HG03066 (cell line): ENCODE measurements around the gene LHPP.
A peak's percentile ranks its signal among the peaks of the same experiment; 100 is the strongest.

Source experiments
- ATAC-seq: cut with Tn5 transposase; IDR thresholded peaks from one replicate; pipeline ENCODE4 v1.9.1; 2021; ENCODE audit warnings: low read depth; ENCODE audit not compliant: unreplicated experiment

Gene LHPP

DNA sequence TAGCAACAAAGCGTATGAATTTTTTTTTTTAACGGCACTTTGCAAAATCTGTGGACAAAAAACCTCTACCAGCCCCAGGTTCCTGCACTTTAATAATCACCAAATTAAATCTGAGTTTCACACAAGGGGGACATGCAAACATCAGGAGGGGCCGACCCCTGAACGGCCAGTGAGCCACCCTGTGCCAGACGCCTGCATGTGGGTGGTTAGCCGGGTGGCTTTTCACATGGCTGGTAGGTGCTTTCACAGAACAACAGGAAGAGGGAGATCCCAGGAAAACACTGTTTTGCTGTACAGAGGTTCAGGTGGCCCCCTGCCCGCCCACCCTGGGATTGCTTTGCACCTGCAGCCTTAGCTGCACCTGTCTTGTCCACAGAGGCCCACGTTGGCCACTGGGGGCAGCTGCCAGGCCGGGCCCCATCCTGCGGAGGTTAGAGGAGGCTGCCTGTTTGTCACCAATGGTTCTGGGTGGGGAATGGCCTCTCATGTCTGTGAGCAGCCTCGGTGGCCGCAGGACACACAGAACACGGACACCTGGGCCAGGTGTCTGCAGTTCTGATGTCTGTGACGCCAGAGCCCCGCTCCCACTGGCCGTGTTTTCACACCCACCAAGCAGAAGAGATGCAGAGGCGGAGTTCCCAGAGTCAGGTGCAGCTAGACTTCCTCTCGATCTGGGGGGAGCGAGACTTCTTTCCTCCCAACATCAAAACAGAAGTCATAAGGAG is 174.8 kb downstream of the LHPP start:
- ATAC-seq: no peak

DNA sequence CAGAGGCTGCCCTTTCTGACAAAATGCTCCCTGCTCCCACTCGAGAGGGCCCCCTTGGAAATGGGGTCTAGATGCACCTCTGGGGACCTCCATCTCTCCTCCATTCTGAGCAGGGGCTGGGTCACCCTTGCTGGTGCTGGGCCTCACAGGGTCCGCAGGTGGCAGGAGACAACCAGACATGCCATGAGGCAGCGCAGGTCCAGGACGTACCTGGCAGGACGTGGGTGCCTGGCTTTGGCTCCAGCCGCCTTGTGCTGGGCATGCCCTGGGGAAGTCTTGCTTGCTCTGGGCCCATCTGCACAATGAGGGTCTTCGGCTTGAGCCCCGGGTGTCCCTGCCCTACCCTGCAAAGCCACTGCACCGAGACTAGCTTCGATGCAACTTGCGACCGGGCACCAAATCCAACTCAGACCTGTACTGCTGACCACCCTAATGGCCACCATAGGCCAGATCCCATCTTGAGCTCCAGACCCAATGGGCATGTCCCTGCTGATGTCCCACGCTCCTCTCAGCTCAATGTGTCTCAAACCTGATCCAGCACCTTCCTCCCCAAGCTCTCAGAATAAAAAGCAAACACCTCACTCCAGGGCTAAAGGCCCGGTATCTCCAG is 175.6 kb downstream of the LHPP start:
- ATAC-seq: no peak

DNA sequence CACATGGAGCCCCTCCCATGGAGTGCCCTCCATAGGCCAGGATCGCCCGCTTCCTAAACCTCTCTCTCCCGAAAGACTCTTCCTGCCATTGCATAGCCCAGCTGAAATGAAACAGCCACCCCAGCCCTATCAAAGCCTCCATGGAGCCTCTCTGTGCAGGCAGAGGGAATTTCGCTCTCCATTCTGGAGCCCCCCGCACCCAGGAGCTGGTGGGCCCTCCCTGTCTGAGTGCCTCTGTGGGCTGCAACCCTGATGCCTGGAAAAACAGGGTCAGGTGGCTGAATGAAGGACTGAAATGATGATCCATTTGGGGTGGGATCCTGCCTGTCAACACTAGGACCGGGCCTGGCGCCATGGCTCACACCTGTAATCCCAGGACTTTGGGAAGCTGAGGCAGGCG is 176.1 kb downstream of the LHPP start:
- ATAC-seq: no peak

DNA sequence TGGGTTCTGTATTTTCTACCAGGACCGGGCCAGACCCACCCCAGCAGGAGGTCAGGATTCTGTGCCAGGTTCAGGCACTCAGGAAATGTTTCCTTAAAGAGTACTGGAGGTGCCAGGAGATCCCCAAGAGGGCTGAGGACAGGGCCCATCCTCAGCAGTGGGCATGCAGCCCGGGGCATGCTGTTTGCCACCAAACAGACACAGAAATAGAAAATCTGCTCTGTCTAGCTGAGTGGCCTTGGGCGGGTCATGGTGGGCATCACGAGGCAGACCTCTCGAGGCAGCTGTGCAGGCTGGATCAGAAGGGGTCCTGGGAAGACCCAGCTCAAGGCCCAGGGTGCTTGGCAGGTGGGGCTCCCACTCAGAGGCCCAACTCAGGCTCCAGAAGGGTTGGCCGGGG is 177.6 kb downstream of the LHPP start:
- ATAC-seq: no peak

DNA sequence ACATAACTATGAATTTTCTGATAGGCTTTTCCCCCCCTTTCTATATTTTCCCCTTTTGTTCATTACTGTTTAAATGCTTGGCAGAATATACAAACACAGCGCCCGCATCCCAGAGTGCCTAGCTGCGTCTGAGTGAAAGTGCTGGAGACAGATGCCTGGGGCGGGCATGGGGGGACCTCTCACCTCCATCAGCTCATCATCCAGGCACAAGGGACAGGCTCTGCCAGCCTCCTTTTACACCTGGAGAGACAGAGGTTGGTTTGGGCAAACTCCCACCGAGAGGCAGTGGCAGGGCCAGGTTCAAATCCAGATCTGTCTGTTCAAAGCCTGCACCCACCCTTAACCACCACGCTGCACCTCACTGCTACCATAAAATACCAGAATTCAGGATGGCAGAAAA is 178.0 kb downstream of the LHPP start:
- no peak for ATAC-seq

DNA sequence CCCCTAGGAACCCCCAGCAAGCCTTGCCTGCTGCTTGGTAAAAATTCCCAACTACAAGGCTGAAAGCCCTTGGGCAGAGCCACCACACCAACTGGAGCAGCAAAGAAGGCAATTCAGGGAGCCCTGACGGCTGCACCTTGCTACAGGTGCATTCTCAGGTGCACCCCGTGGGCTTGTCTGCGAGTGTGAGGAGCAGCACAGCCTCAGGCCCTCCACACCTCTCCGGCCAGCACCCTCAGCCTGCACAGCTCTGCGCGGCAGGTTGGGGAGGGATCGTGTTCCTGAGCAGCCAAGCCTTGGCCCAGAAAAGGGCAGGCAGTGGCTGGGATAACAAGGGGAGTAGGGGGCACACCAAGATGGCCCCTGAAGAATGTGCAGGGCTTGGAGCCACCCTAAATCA is 178.4 kb downstream of the LHPP start:
- ATAC-seq: no peak

DNA sequence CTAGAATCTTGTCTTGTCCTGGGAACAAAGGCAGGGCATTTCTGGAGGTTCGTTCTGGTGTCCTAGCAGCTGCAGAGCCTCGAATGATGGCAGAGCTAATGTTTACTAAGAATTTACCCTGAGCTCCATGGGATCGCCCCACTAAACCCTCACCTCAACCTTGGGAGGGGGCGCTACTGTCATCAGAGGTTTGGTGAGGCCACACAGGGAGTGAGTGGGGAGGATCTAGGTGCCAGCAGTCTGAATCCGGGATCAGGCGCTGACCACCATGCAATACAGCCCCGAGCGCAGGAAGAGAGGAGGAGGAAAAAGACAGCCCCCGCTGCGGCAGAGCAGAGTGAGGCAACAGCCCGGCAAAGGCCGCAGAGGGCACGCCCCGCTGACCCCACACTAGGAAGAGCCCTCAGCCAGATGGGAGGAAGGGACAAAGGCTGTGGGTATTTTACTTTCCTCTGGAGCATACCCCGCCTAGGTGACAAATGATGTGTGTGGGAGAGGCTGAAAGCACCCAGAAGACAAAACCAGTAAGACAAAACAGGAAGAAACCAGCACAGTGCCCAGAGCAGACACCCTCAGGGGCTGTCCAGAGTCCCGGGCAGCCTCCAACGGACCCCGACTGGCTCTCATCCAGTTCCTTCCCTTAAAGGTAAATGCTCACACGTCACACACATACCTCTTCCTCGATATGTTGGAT is 179.1 kb downstream of the LHPP start:
- peak; percentile 54 for ATAC-seq

DNA sequence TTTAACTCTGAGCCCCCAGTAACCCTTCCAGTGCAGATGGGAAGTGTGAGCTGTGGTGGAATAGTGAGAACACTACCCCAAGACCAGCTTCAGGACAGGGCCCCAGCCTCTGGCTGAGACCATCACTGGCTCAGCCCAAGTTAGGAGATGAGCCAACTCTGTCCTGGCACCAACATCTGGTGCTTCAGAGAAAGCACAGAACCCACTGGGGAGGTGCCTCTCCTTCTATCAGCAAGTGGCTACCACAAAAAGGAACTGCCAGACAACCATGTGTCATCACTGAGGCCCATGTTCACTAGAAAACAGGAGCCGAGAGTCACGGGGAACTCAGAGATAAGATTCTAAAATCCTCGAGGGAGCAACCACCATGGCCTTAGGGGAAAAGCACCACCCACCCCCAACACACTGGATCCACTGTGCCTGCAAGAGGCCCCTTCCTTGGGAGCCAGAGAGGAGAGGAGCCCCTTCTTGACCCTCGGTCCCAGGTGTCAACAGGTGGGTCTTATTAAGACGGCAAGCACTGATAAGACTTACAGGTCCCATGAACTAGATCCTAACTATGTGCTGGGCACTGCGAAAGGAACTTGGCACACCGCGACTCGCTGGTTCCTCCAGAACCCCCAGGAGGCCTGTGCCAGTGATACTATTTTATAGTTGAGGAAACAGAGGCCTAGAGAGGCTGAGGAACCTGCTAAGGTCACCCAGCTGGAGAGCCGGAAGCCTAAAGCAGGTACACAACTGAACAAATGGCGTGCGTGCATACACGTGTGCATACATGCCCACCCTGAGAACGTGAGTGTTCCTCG is 179.9 kb downstream of the LHPP start:
- peak; percentile 46 for ATAC-seq

DNA sequence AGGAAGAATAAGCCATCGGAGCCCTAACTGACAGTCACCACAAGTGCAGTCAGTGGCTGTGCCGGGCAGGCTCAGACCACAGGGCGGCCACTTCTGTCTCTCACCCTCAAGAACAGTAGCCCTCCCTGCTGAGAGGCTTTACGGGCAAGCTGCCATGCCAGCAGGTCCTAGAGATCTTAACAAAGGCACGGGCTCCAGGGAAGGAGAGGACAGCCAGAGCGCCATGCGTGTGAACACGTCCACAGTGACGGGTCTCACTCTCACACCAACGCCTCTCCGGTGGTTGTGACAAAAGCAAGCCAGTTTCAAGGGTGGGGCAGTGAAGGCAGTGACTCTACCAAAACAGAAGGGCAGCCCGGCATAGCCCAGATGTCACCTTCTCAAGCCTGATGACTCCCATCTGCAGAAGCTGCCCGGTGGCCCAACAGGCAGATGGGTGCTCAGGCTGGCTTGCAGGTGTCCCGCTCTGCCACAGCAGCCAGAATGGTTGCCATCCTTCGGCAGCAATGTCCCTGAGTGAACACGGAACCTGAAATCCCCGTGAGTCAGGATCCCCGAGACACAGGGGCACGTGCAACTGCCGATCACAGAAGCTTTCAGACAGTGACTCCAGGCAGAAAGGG is 180.6 kb downstream of the LHPP start:
- ATAC-seq: no peak

DNA sequence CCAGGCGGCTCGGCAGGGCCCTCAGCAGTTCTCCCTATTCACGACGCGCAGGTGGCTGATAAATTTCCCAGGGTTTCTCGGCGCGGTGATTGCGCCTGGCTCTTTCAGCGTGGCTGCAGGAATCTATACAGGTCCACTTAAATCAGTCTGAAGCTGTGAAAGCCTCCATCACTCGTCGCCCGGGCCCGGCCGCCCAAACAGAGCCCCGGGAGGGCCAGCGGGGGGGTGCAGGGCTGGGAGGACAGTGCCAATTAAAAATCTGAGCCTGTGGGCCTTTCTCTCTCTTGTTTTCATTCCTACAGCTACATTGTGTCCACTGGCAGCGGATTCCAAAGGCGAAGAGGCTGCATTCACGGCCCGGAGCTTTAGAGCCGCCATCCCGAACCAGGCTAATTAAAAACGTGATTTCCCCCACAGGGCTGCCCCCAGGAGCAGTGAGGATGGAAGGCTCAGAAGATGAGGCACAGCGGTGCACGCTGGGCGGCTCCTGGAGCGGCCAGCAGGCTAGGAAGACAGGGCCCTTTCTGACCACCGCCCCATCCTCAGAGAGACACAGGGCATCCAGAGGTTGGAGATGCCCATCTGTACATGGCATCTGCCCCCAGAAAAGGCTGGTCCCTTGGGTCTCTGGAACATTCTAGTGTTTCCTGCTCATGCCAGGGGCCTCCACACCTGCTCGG is 181.8 kb downstream of the LHPP start:
- no peak for ATAC-seq

DNA sequence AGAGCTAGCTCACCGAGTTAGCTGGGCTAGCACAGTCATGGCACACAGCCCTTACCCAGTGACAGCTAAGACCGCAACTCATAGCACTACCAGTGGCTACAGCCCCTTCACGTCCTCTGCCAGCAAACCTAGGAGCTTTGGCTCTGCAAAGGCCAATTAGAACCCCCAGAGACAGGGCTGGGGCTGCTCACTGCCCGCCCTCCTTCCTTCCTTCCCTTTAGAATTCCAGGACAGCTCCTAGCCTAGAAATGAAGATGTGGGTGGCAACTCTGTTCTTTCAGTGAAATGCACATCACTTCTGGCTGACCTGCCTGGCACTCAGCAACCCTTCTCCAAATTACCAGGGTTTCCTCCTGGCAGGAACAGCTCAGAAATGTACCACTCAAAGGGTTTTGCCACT is 182.6 kb downstream of the LHPP start:
- no peak for ATAC-seq

DNA sequence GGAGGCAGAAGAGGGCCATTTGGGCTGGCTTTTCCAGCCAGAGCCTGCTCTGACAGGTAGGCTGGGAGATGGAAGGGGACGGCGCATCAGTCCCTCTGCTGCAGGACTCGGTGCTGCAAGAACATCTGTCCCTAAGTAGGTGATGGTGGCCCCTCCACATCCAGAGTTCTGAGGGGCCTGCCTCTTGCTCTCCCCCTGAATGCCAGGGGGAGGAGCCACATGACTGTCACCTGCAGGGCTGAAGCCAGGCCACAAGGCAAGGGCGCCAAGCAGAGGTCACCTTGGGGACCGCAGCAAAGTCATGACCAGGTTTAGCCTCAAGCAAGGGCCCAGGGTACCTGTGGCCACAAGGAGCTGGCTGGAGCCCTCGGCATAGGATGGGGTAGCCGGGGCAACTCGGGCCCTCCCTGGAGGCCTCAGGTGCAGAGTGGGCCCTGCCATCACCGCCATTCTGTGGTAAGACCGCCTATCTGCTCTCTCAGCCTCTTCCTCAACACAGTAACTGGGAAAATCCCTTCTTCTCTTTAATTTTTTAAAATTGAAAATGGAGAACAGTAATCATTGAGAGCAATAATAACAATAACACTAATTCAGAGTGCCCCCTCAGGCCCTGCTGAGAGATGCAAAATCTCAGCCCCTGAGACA is 183.3 kb downstream of the LHPP start:
- no peak for ATAC-seq

DNA sequence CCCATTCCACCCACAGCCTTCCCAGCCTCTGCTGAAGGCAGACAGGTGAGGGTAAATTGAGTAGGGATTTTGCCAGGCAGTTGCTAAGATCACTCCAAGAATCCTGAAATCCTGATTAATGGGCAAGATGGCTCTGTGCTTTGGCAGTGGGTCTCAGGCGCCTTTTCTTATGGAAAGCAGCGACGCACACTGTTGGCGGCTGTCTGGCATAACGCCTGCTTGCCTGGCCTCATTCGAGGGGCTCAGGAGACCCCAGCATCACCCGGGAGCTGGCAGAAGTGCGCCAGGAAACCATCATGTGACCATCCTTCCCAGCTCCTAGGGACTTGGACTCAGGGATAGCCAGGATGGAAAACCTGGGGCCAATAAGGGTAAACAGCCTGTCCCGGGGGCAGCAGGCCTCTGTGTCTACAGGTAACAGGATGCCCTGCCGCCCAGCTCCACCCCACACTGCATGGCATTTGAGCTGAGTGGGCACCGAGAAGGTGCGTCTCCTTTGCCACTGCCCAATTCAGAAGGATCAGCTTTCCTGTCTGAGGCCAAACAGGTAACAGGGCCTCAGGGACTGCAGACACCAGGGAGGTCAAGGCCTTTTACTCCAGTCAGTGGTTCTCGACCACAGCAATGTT is 184.0 kb downstream of the LHPP start:
- ATAC-seq: no peak

DNA sequence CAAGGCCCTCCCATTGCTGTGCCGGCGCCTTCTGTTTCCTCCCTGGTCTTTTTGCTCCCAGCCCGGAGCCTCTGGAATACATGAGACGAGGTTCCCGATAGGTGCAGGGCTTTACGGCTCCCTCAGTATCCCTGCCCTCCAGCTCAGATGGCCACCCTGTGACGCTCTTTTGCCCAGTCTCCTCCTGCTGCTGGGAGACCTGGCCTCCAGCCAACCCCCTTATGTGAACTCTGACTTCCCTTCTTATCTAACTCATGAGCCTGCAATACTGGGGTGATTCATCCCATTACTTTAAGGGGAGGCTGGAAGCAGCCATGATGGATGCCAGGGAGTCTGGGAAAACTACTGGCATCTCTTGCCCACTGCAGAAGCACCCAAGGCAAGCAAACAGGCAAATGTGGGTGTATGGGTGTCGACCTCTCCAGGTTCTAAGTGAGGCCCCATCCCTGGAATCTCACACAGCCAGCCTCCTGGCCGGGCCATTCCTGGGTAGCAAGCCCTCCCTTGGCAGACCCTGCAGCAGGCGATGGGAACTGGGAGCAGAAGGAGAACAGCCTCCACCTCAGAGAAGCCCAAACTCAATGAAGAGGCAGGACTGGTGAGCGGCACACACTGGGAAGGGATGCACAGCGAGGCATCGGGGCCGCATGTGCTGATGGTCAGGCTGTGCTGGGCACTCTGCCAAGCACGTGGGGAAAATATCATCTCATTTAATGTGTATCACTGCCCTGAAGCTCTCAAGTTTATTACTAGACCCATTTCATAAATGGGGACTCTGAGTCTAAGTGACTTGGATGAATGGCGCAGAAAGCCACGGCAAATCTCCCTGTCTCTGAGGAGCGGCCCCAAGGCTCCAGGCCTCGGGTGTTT is 185.1 kb downstream of the LHPP start:
- no peak for ATAC-seq

DNA sequence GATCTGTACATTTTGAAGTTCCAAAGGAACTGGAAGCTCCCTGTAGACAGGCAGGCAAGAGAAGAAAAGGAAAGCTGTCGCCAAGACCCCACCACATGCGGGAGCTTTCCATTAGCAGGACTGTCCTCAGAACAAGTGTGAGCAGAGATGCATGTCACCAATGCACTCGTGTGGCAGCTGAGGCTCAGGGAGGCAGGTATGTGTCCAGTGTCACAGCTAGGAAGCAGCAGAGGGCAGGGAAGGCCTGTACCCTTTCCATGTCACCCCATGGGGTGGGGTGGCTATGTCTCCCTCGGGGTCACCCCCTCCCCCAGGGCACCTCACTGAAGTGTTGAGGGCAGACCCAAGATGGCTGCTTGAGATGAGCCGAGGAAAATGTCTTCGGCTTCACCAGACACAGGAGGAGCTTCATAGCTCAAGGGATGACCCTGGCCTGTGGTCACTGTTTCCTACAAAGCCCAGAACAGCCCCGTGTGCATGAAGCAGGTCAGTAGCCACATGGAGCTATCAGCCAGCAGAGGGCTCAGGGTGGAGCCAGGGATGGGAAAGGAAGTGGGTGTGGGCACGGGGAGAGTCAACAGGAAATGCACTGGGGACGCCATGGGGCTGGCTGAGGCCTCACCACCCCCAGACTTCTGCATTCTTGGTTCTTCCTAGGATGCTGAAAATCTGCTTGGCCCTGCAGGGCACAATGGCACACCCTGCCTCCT is 186.0 kb downstream of the LHPP start:
- no peak for ATAC-seq

DNA sequence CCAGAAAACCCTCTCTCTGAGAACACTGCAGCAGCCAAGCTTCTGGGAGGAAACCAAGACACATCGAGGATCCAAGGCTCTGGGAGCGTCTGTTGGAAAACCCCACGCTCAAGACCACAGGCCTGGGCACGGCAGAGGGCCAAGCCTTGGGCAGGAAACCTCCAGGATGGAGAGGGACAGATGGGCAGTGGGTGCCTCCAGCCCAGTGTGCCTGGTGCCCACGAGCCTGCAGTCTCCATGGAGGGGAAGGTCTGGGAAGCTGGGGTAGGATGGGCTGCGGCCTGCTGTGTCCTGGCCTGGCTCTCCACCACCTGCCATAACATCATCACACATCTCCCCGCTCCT is 186.5 kb downstream of the LHPP start:
- no peak for ATAC-seq

DNA sequence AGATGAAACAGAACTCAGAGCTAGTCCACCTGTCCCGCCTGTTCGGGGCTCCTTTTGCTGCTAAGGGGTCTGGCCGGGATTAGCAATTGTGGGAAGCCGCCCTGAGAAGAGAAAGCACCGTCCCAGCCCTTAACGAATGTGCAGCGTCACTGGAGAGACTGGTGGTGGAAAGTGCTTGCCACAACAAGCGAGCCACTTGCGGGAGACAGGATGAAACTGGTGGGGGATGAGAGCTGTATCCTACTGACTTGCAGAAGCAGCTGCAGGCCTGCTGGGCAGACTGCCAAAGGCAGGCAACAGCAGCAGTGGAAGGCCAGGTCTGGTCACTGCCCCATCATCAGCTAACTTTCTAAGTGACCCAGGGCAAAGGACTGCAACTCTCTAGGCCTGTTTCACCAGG is 187.1 kb downstream of the LHPP start:
- peak; percentile 58 for ATAC-seq

DNA sequence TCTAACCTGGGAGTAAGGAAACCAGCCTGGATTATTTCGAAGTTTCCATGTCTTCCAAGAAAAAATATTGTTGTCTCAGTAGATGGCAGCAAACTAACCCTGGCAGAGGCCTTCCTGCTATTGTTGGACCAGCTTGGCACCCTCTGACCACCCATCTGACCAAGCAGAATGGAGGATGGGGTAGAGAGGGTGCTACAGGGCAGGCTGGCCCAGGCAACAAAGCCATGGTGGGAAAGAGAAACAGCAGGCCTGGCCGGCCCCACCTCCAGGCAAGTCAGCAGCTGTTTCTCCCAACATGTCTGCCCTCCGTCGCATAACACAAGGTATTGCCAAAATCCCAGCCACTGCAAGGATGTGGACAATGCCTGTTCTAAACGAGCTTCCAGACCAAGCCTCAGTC is 187.6 kb downstream of the LHPP start:
- ATAC-seq: no peak
